K562 (cell line): Measurements from ENCODE around the gene GRIN1. TPM values are rescaled to one million over a fixed set of nuclear protein-coding genes. Genes with fewer than 3 reads are reported as not detected.

Experiments
- ARID4B ChIP-seq: sonication (generic); formaldehyde crosslinking; IDR thresholded peaks from 2 replicates; pipeline ENCODE4 v1.8.0; 2022; ENCODE audit warnings: mild to moderate bottlenecking, missing genetic modification reagents
- FOXK2 ChIP-seq, 2 experiments: fragments of 450-650 bp; IDR thresholded peaks in 1 of 2; conservative IDR thresholded peaks in 1 of 2; 2 replicates each; pipeline ENCODE4 v1.6.1; 2016; ENCODE audit warnings: low read depth in 2 of 2, mild to moderate bottlenecking in 1 of 2
- HMG20B ChIP-seq: fragments of 250-450 bp; sonication (Bioruptor Pico); IDR thresholded peaks from 2 replicates; pipeline ENCODE4 v1.5.0; 2021; ENCODE audit warnings: mild to moderate bottlenecking
- HNRNPLL ChIP-seq: fragments of 200-400 bp; formaldehyde crosslinking; IDR thresholded peaks from 2 replicates; pipeline ENCODE4 v1.6.1; 2017; ENCODE audit warnings: low read length, low read depth, mild to moderate bottlenecking; ENCODE audit not compliant: poor library complexity, severe bottlenecking
- KLF1 ChIP-seq: fragments of 450-650 bp; IDR thresholded peaks from 2 replicates; pipeline ENCODE4 v1.6.1; 2016; ENCODE audit warnings: missing genetic modification characterization, missing compliant biosample characterization
- NCOA2 ChIP-seq, 2 experiments: fragments of 450-650 bp; IDR thresholded peaks; 2 replicates each; pipeline ENCODE4 v1.6.1; 2018; ENCODE audit warnings: mild to moderate bottlenecking in 2 of 2, moderate library complexity in 1 of 2; ENCODE audit not compliant: partially characterized antibody in 2 of 2
- NKRF ChIP-seq: fragments of 450-650 bp; IDR thresholded peaks from 2 replicates; pipeline ENCODE4 v1.6.1; 2016; ENCODE audit warnings: borderline replicate concordance
- NONO ChIP-seq, 2 experiments: fragments of 200-400 bp in 1 of 2; fragments of 450-650 bp in 1 of 2; formaldehyde crosslinking in 1 of 2; IDR thresholded peaks; 2 replicates each; pipeline ENCODE4 v1.6.1; 2017; ENCODE audit warnings: low read depth in 2 of 2, mild to moderate bottlenecking in 2 of 2, moderate library complexity in 2 of 2, low read length in 1 of 2
- NR2C2 ChIP-seq, 2 experiments: fragments of 200-800 bp in 1 of 2; sonication (Bioruptor generic) in 1 of 2; sonication (generic) in 1 of 2; formaldehyde crosslinking in 1 of 2; IDR thresholded peaks; 2 replicates each; pipeline versions ENCODE4 v1.6.1 to v1.8.0; 2016 to 2022; ENCODE audit warnings: mild to moderate bottlenecking in 1 of 2, missing compliant biosample characterization in 1 of 2, missing genetic modification characterization in 1 of 2, missing genetic modification reagents in 1 of 2
- POLR2A ChIP-seq: fragments of 450-650 bp; conservative IDR thresholded peaks from 2 replicates; pipeline ENCODE4 v1.6.1; 2016
- SRSF9 ChIP-seq: fragments of 200-400 bp; formaldehyde crosslinking; IDR thresholded peaks from 2 replicates; pipeline ENCODE4 v1.6.1; 2017; ENCODE audit warnings: low read depth, low read length, borderline replicate concordance
- TARDBP ChIP-seq: fragments of 450-650 bp; IDR thresholded peaks from 2 replicates; pipeline ENCODE4 v1.6.1; 2016
- TGIF2 ChIP-seq: sonication (generic); formaldehyde crosslinking; IDR thresholded peaks from 2 replicates; pipeline ENCODE4 v1.8.1; 2022; ENCODE audit warnings: mild to moderate bottlenecking, missing genetic modification reagents, moderate library complexity
- ZFX ChIP-seq: sonication (generic); formaldehyde crosslinking; IDR thresholded peaks from 2 replicates; pipeline ENCODE4 v1.8.0; 2022; ENCODE audit warnings: mild to moderate bottlenecking, missing genetic modification reagents, moderate library complexity
- ZNF165 ChIP-seq: fragments of 250-450 bp; sonication (Bioruptor Pico); IDR thresholded peaks from 2 replicates; pipeline ENCODE4 v1.4.0; 2020; ENCODE audit warnings: borderline replicate concordance
- ZNF583 ChIP-seq: fragments of 250-450 bp; sonication (Bioruptor Pico); IDR thresholded peaks from 2 replicates; pipeline ENCODE4 v1.4.0; 2020
- polyA plus RNA-seq, 8 experiments: library from polyadenylated mRNA; depleted of rRNA in 4 of 8; stranded (reverse) in 5 of 8; unstranded in 3 of 8; fragments of >200 nt; fragmentation: Nextera tagmentation in 2 of 8; fragmentation: Illumina TruSeq in 1 of 8; extraction: Ambion mirVana in 2 of 8; extraction: Trizol in 1 of 8; gene quantifications; 2 replicates each; pipeline versions ENCODE4 v1.2.1 to v1.2.3, GENCODE V29; 2011 to 2014; ENCODE audit warnings: inconsistent platforms in 1 of 8, missing spikeins in 1 of 8
- total RNA-seq, 7 experiments: library from RNA; depleted of rRNA in 6 of 7; stranded (reverse); fragments of >200 nt in 6 of 7; fragmentation: Illumina TruSeq in 2 of 7; extraction: Trizol in 2 of 7; gene quantifications; 2 replicates each; pipeline versions ENCODE4 v1.2.1 to v1.2.3, GENCODE V29; 2011 to 2021; ENCODE audit warnings: low replicate concordance in 1 of 7
- TF ChIP-seq, protein P1 (sequence below): fragments of 250-450 bp; sonication (Bioruptor Pico); IDR thresholded peaks from 2 replicates; pipeline ENCODE4 v1.5.0; 2021; ENCODE audit warnings: mild to moderate bottlenecking, moderate library complexity

GRIN1 gene
- total and polyA plus RNA-seq, 9 of the 15 experiments (the other 6 are each of a cell fraction or from before 2014, with no cell fraction given), result 0.03 to 0.35 (median 0.16) TPM; not detected in 6

DNA sequence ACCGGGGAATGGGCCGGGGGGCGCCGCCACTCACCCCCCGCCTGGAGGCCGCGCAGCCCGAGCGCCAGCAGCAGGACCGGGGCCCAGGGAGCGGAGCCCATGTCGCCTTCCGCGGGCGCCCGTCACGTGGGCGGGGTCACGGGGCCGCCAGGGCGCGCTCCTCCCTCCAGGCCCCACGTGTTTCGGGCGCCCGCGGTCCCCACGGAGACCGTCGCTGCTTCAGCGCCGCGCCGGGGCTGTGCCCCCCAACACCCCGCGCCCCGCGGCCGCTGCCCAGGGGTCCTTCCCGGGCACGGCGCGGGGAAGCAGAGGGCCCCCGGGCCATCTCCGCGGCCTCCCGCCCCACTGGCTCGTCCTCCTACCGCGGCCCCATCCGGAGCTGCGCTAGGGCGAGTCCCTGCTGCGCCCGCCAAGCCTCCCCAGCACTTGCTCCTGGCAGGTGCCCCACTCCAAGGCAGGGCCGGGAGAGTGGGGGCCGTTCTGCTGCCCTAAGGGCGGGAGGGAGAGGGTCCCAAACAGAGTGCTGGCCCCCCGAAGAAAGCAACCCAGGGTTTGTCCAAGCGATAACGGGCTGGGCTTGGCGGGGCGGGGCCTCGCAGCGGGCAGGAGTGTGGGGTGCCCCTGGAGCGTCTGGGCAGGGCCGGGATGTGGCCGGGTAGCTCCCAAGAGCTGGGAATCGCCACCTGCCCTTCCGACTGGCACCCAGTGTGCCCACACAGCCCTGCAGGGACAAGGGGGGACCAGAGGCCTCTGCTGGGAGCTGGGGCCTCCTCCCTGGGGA, 24.2 kb upstream of the GRIN1 start, which contains the start of gene DPP7 (continued):
- TF ChIP-seq, protein P1, sequence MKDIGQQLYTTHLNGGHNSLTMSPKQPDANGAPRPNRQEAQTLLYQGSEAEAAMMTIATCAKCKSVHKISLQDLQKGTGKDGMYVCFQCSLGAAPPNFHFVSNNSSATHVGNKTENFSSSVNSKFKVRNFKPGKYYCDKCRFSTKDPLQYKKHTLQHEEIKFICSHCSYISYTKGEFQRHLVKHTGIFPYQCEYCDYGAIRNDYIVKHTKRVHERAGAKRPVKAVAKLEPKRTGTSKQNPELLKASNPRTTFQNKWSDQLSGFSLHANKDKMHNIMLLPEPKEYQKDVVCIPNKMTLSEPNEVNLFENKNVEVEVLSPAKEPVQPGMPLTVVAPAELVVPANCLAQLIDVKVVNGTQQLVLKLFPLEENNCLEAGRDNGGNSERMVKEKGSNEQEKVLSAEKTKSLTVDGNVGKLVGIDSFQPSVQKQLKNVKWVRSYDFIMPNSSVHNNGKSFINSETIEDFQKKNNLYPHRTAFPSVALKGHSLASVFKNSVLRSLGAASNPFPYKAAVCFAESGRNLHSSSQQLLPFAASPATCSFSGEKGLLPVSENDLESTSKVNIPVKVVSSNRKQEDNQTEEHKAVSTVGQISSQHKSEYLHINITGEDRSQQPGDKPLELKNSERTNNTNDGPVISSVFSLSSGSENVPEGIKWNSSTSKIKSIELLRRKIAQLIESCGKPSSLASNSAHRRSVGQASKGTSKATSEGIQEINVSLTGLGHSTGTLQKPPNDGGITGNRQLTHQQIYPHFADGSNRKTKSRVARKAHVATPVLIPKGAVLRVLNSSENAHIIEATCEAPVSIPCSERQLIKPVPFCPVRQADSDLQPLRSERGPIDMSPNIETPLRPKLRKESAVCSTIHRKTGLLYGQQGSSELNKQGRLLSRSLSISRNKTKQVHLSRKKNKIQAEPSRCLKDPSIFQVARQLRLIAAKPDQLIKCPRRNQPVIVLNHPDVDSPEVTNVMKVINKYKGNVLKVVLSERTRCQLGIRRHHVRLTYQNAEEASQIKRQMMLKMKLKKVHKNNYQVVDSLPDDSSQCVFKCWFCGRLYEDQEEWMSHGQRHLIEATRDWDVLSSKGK (CRISPR knock-in tag), result no peak
- TF ChIP-seq NCOA2 (IDR thresholded peaks at IDR 0.05; ENCODE audit: partially characterized antibody in 2 of 2) (no peak), POLR2A (peak; percentile 54), ZNF165 (CRISPR knock-in tag) (no peak), SRSF9 (no peak), FOXK2 (conservative IDR thresholded peaks at IDR 0.05 in 1 of 2, IDR thresholded peaks at IDR 0.05 in 1 of 2; ENCODE audit: low read depth in 2 of 2) (no peak), NONO (IDR thresholded peaks at IDR 0.05; ENCODE audit: low read depth in 2 of 2, low read length in 1 of 2) (peak in 1 of 2 experiments; percentile 79; a peak in 1 of 4 replicates), HNRNPLL (no peak), ZFX (peak; percentile 48; the same call in 1 of the 2 replicates), HMG20B (CRISPR knock-in tag) (no peak), NR2C2 (CRISPR knock-in tag; IDR thresholded peaks at IDR 0.05) (no peak; the same call in 1 of the 2 replicates), NR2C2 (tag; IDR thresholded peaks at IDR 0.05) (peak; percentile 95), TARDBP (no peak), ZNF583 (CRISPR knock-in tag) (peak; percentile 60; the same call in 1 of the 2 replicates), KLF1 (tag) (0 out of 2 replicates have a peak, but pooled peaks have one; percentile 26), NKRF (no peak), TGIF2 (CRISPR knock-in tag) (peak; percentile 17; the same call in 1 of the 2 replicates), ARID4B (peak; percentile 81)
